ENCODE data around the gene ANKUB1.

- TF ChIP-seq KDM1A (IDR thresholded peaks at IDR 0.05; ENCODE audit: low read depth) (no peak), CTCF (IDR thresholded peaks at IDR 0.05) (no peak), JUN (IDR thresholded peaks at IDR 0.05) (no peak), RCOR1 (IDR thresholded peaks at IDR 0.05; ENCODE audit: low read depth, low read length) (no peak), POLR2A (IDR thresholded peaks at IDR 0.05; ENCODE audit: low read length) (no peak), RAD21 (conservative IDR thresholded peaks at IDR 0.05 in 1 of 2, IDR thresholded peaks at IDR 0.05 in 1 of 2) (no peak)
These were observed 40.8 kb downstream of the ANKUB1 start for GRCh38 chr3:149751551-149751950.
